Fibroblast of lung (primary cell): Measurements from ENCODE around the gene ERMAP. TPM values are rescaled to one million over a fixed set of nuclear protein-coding genes. Genes with fewer than 3 reads are reported as not detected.

ENCODE experiments used
- DNase-seq, 2 donors: peaks; one replicate each; pipeline versions ENCODE4 v3.0.0 to v3.0.0-alpha.2; 2010; ENCODE audit warnings: low read depth in 2 of 2
- H2AFZ ChIP-seq: 2 replicates; pipeline ENCODE4 v1.5.1; 2012; ENCODE audit warnings: low read length, control low read depth, inconsistent platforms
- H3K27ac ChIP-seq: 2 replicates; pipeline ENCODE4 v1.5.1; 2011; ENCODE audit warnings: low read length, control low read depth; ENCODE audit not compliant: insufficient read depth
- H3K27me3 ChIP-seq: 2 replicates; pipeline ENCODE4 v1.5.1; 2011; ENCODE audit warnings: mild to moderate bottlenecking, low read length; ENCODE audit not compliant: control insufficient read depth, insufficient read depth
- H3K36me3 ChIP-seq: 2 replicates; pipeline ENCODE4 v1.5.1; 2011; ENCODE audit warnings: low read length; ENCODE audit not compliant: control insufficient read depth, insufficient read depth
- H3K4me1 ChIP-seq: 2 replicates; pipeline ENCODE4 v1.5.1; 2011; ENCODE audit warnings: low read length; ENCODE audit not compliant: control insufficient read depth, insufficient read depth; ENCODE audit errors: extremely low read depth
- H3K4me2 ChIP-seq: 2 replicates; pipeline ENCODE4 v1.5.1; 2011; ENCODE audit warnings: low read length, control low read depth; ENCODE audit not compliant: insufficient read depth; ENCODE audit errors: extremely low read depth
- H3K4me3 ChIP-seq, 4 experiments: fragments of 200-600 bp in 1 of 4; sonication (generic) in 1 of 4; replicated peaks in 1 of 4; 2 replicates each; pipeline ENCODE4 v1.5.1; 2011 to 2016; ENCODE audit warnings: low read length in 4 of 4, low read depth in 3 of 4, mild to moderate bottlenecking in 3 of 4, control low read depth in 2 of 4, inconsistent platforms in 1 of 4, mixed read lengths in 1 of 4; ENCODE audit not compliant: insufficient read depth in 1 of 4; ENCODE audit errors: control extremely low read depth in 1 of 4
- H3K79me2 ChIP-seq: 2 replicates; pipeline ENCODE4 v1.5.1; 2012; ENCODE audit warnings: mild to moderate bottlenecking, low read length, inconsistent platforms; ENCODE audit not compliant: control insufficient read depth, insufficient read depth
- H3K9ac ChIP-seq: 2 replicates; pipeline ENCODE4 v1.5.1; 2011; ENCODE audit warnings: mild to moderate bottlenecking, low read length, control low read depth; ENCODE audit not compliant: insufficient read depth
- H3K9me3 ChIP-seq: 2 replicates; pipeline ENCODE4 v1.5.1; 2012; ENCODE audit warnings: low read depth, low read length; ENCODE audit not compliant: control insufficient read depth, insufficient read depth
- H4K20me1 ChIP-seq: 2 replicates; pipeline ENCODE4 v1.5.1; 2011; ENCODE audit warnings: low read length; ENCODE audit not compliant: control insufficient read depth, insufficient read depth; ENCODE audit errors: extremely low read depth
- CTCF ChIP-seq, 2 donors: IDR thresholded peaks in 1 of 2; conservative IDR thresholded peaks in 1 of 2; 1 replicate in 1 of 2; 2 replicates in 1 of 2; pipeline ENCODE4 v1.5.1; 2011 to 2012; ENCODE audit warnings: low read length in 2 of 2, control low read depth in 1 of 2, inconsistent platforms in 1 of 2, low read depth in 1 of 2, mild to moderate bottlenecking in 1 of 2
- EZH2 ChIP-seq: IDR thresholded peaks from 2 replicates; pipeline ENCODE4 v1.5.1; 2012; ENCODE audit warnings: low read length, control low read depth, mild to moderate bottlenecking; ENCODE audit errors: missing control alignments
- polyA plus RNA-seq, 2 donors: library from polyadenylated mRNA; depleted of rRNA in 1 of 2; stranded (reverse) in 1 of 2; unstranded in 1 of 2; fragments of >200 nt; gene quantifications; 2 replicates each; pipeline ENCODE4 v1.2.1, GENCODE V29; 2011 to 2012; ENCODE audit warnings: missing spikeins in 1 of 2
- total RNA-seq: library from RNA; depleted of rRNA; stranded (reverse); fragments of >200 nt; gene quantifications from 2 replicates; pipeline ENCODE4 v1.2.1, GENCODE V29; 2014

The ERMAP gene
- total and polyA plus RNA-seq, 2 donors (not counting 1 experiment from before 2014, with no cell fraction given), result 19.4 to 37.2 TPM

- no peaks in the 10 kb centered on the region for H3K27me3 ChIP-seq
- no peaks in the 10 kb centered on the region for H3K79me2 ChIP-seq
- H3K9ac ChIP-seq, result no peak overlapping the region
- no peak overlapping the region for H2AFZ ChIP-seq
- no peak overlapping the region for H3K27ac ChIP-seq
- H3K4me3 ChIP-seq, result no peak overlapping the region
- no peaks in the 10 kb centered on the region for H3K4me1 ChIP-seq
- no peak overlapping the region for H3K4me2 ChIP-seq
- H3K36me3 ChIP-seq, result peaks cover 2% of the 10 kb centered on the region
- no peaks in the 10 kb centered on the region for H4K20me1 ChIP-seq
- TF ChIP-seq CTCF (conservative IDR thresholded peaks at IDR 0.05 in 1 of 2, IDR thresholded peaks at IDR 0.05 in 1 of 2; ENCODE audit: low read depth in 1 of 2, low read length in 2 of 2) (no peak), EZH2 (no peak)
- H3K9me3 ChIP-seq, result no peaks in the 10 kb centered on the region
- no peak for DNase-seq
Observed at GRCh38 chr1:42838482-42839190, 21.7 kb downstream of the ERMAP start.

- Histone ChIP-seq H4K20me1 (no peaks in the 10 kb centered on the region), H2AFZ (no peak overlapping the region), H3K27ac (no peak overlapping the region), H3K27me3 (no peaks in the 10 kb centered on the region), H3K36me3 (no peaks in the 10 kb centered on the region), H3K79me2 (no peaks in the 10 kb centered on the region), H3K4me3 (no peak overlapping the region), H3K9me3 (no peaks in the 10 kb centered on the region), H3K9ac (no peak overlapping the region), H3K4me1 (peaks cover 3% of the 10 kb centered on the region), H3K4me2 (no peak overlapping the region)
- no peak for DNase-seq
- no peak for TF ChIP-seq EZH2
- TF ChIP-seq CTCF (conservative IDR thresholded peaks at IDR 0.05 in 1 of 2, IDR thresholded peaks at IDR 0.05 in 1 of 2; ENCODE audit: low read depth in 1 of 2, low read length in 2 of 2), result no peak
Observed at GRCh38 chr1:42841010-42841409, 24.1 kb downstream of the ERMAP start.

- DNase-seq, result no peak
Observed at GRCh38 chr1:42841440-42842147, 24.7 kb downstream of the ERMAP start.

More at GRCh38 chr1:42841440-42842147, 24.7 kb downstream of the ERMAP start:
- Histone ChIP-seq H3K9ac (no peak overlapping the region), H3K79me2 (no peaks in the 10 kb centered on the region), H2AFZ (no peak overlapping the region), H3K27ac (no peak overlapping the region), H3K27me3 (no peaks in the 10 kb centered on the region), H4K20me1 (no peaks in the 10 kb centered on the region), H3K36me3 (no peaks in the 10 kb centered on the region), H3K4me1 (peaks cover 3% of the 10 kb centered on the region), H3K4me2 (no peak overlapping the region), H3K4me3 (no peak overlapping the region), H3K9me3 (no peaks in the 10 kb centered on the region)
- TF ChIP-seq CTCF (conservative IDR thresholded peaks at IDR 0.05 in 1 of 2, IDR thresholded peaks at IDR 0.05 in 1 of 2; ENCODE audit: low read depth in 1 of 2, low read length in 2 of 2) (no peak), EZH2 (no peak)
